Activated T-cell treated with anti-CD3 and anti-CD28 coated beads for 24 hours (primary cell): ENCODE measurements around the gene SNRPB.
A peak's percentile ranks its signal among the peaks of the same experiment; 100 is the strongest.

Source experiments
- DNase-seq: peaks from one replicate; pipeline ENCODE4 v3.0.0-alpha.2; 2020; ENCODE audit warnings: low read depth

SNRPB gene

GRCh38 chr20:2475850-2476741 lies 5.5 kb upstream of the SNRPB start:
- no peak for DNase-seq

DNA sequence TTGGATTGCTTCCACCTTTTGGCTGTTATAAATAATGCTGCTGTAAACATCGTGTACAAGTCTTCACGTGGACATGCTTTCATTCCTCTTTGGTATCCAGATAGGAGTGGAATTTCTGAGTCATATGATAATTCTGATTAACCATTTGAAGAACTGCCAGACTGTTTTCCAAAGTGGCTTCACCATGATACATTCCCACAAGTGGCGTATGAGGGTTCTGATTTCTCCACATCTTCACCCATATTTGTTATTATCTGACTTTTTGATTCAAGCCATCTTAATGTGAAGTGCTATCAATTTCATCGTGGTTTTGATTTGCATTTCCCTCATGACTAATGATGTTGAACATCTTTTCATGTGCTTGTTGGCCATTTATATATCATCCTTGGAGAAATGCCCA lies 2.9 kb upstream of the SNRPB start:
- no peak for DNase-seq

DNA sequence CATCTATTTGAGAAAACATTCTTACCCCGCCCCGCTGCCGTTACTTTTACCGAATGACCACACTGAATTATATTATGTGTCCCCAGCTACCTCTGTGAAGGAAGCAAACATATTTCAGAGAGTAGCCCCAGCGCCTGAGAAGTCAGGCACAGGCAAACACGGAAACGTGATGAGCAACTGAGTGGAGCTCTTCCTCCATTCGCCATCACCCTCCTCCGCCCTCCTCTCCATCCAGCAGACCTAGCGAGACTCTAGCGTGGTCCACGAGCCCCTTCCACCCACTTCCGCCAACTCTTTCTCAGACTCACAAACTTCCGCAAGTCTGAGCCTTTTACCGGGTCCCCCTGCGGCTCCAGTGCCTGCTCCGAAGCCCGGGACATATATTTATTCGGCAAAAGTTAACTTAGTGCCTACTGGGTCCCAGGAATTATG lies 582 bp downstream of the SNRPB start:
- peak; percentile 52 for DNase-seq

- DNase-seq: no peak
Measured at GRCh38 chr20:2468581-2469407, 1.8 kb downstream of the SNRPB start.

DNA sequence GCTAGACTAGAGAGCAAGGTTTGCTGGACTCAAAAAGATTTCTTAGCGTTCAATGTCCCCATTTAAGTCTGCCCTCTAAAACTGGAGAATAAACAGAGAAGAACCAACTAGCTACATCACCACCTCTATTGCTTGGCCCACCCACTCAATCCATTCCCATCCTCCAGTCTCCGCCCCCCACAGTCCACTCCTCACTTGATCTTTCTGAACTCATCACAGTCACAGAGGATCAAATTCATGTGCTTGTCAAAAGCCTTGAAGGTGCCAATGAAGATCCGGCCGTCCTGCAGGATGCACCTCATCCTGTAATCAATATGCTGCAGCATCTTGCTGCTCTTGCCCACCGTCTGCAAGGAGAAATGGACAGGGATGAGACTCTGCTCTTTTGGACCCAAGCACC lies 3.2 kb downstream of the SNRPB start:
- DNase-seq: no peak

- no peak for DNase-seq
Measured at GRCh38 chr20:2465100-2465499, 5.5 kb downstream of the SNRPB start.

DNA sequence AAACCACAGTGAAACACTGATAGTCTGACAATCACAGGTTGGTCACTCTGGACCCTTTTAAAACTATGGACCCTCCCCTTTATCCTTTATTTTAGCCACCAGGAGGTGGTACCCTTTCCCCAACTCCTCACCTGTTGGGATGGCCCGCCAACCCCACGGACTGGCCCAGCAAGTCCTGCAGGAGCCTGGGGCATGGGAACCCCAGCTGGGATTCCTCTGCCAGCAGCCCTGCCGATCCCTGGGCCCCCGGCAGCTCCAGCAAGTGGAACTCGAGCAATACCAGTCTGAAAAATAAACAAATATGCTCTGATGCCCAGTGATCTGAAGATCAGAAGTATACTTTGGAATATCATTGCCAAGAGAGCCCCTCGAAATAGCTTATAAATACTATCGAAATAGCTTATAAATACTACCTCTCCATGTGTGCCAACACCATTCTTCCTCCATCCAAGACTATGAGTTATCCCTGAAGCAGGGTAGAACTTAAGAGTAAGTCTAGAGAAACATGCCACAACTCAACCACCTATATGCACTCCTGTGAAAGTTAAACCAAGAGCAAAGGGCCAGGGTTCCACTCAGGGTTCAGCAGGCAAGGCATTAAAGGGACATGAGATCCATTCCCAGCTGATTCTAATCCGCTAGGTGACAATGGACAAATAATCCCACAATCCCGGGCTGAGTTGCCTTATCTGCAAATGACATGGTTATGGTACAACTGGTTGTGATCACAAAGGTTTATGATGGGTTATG lies 6.8 kb downstream of the SNRPB start:
- no peak for DNase-seq

- DNase-seq: no peak
Measured at GRCh38 chr20:2462484-2462883, 8.1 kb downstream of the SNRPB start.

DNA sequence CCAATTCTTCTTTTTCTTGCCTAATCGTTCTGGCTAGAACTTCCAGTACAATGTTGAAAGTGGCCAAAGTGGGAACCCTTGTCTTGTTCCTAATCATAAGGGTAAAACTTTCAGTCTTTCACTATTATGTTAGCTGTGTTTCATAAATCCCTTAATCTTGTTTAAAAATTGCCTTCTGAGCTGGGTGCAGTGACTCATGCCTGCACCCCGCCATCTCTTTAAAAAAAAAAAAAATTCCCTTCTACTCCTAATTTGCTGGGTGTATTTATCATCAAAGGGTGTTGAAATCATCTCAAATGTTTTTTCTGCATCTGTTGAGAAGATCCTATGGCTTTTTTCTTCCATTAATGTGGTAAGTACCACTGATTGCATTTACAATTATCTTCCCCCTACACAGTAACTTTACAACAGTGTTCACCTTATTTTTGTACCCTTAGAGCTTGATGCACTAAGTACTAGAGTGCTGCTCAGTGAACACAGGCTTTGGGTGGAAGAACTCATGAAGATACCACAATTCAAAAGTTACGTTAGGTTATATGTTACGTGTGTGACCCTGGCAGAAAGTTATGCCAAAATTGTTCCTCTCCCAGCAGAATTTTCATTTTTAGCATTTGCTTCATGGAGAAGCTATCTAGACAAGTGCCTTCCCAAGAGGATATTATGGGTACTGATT lies 9.7 kb downstream of the SNRPB start:
- no peak for DNase-seq

DNA sequence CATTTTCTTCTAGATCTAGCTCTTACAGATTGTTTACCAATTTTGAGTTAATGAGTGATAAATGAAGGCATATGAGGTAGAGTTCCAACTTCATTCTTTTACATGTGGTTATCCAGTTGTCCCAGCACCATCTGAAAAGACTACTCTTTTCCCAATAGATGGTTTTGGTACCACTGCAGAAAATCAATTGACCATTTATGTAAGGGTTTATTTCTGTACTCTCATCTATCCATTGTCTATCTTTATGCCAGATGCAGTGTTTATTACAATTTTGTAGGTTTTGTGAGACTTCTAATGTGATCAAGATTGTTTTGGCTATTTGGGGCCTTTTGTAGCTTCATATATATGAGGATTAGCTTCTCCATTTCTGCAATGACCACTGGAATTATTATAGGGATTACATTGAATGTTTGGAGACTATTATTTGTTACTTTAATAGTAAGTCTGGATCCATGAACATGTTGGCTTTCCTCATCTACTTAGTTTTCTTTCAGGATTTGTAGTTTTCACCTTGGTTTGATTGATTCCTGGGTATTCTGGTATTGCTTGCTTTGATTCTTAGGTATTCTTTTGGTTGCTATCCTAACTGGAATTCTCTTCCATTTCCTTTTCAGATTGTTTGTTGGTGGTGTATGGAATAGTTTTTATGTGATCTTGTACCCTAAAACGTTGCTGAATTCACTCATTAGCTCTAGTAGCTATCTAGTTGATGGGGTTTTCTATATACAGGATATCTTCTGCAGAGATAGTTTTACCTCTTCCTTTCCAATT lies 10.4 kb downstream of the SNRPB start:
- DNase-seq: no peak

- DNase-seq: no peak
Measured at GRCh38 chr20:2458919-2459499, 11.6 kb downstream of the SNRPB start.

GRCh38 chr20:2455771-2456497 lies 14.7 kb downstream of the SNRPB start:
- no peak for DNase-seq

DNA sequence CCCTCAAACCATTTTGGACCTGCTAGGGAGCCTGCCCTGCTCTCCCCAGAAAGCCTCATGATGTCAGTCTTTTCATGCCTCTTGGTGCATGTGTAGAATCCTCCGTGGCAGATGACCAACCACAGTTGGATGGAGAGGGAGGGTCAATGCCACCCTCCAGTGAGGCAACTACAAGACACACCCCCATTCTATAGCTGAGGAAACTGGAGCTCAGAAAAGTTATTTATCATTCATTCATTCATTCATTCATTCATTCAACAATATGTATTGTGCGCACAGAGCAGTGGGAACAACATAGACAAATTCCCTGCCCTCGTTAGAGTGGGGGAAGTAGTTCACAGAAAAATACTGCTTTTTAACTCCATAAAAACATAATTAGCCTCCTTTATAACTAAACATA lies 16.8 kb downstream of the SNRPB start:
- no peak for DNase-seq

GRCh38 chr20:2451939-2452732 lies 18.5 kb downstream of the SNRPB start:
- peak; percentile 58 for DNase-seq

GRCh38 chr20:2451422-2451821 lies 19.2 kb downstream of the SNRPB start:
- no peak for DNase-seq

GRCh38 chr20:2449386-2449785 lies 21.2 kb downstream of the SNRPB start:
- no peak for DNase-seq

DNA sequence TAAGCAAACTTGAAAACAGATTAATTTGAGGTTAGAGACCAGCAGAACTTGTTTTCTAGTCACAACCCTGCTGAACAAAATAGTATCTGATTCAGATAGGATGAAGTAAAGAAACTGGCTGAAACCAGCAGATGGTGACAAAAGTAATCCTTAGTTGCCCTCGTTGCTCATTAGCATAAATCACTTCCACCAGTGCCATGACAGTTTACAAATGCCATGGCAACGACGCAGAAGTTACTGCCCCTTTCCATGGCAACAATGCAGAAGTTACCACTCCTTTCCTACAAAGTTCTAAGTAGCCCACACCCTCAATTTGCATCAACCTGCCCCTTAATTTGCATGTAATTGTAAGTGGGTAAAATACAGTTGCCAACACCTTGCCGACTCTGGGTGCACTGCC lies 23.7 kb downstream of the SNRPB start:
- DNase-seq: no peak

- no peak for DNase-seq
Measured at GRCh38 chr20:2431185-2431584, 39.4 kb downstream of the SNRPB start.

- DNase-seq: no peak
Measured at GRCh38 chr20:2430538-2430937, 40.1 kb downstream of the SNRPB start.
